ENCODE results near the gene UBR1. TPM values are rescaled to one million over a fixed set of nuclear protein-coding genes. Genes with fewer than 3 reads are reported as not detected.
"Not testable (repeated sequence)": the region's sequence is repeated elsewhere in the genome, so short reads cannot be mapped to it uniquely, and the experiment has no call there.

UBR1 gene
- polyA plus RNA-seq, 1 donor (not counting 4 experiments of a cell fraction or from before 2014, with no cell fraction given) = 17.4 TPM

- Histone ChIP-seq H3K9me1 (ENCODE audit: control insufficient read depth, extremely low read depth, insufficient read depth, low read length) (no peaks in the 10 kb centered on the region), H3K36me3 (ENCODE audit: control insufficient read depth in 2 of 2, extremely low read depth in 1 of 2, insufficient read depth in 2 of 2, low read length in 2 of 2) (peaks cover 8 to 9% of the 10 kb centered on the region in 2 experiments), H3K9ac (ENCODE audit: control insufficient read depth, extremely low read depth, insufficient read depth, low read length) (no peak overlapping the region), H3K27ac (ENCODE audit: control insufficient read depth, insufficient read depth, low read length) (no peak overlapping the region), H4K20me1 (ENCODE audit: control insufficient read depth, extremely low read depth, insufficient read depth, low read length) (no peaks in the 10 kb centered on the region), H3K4me2 (ENCODE audit: control insufficient read depth, extremely low read depth, insufficient read depth, low read depth, low read length) (no peak overlapping the region), H3K4me3 (ENCODE audit: control insufficient read depth in 2 of 3, extremely low read depth in 1 of 3, insufficient read depth in 2 of 3, low read depth in 1 of 3, low read length in 3 of 3) (no peak overlapping the region), H3K9me3 (ENCODE audit: control insufficient read depth, low read depth, low read length) (no peaks in the 10 kb centered on the region), H2AFZ (ENCODE audit: control insufficient read depth, low read length) (no peak overlapping the region), H3K27me3 (ENCODE audit: control insufficient read depth, extremely low read depth, insufficient read depth, low read length) (no peaks in the 10 kb centered on the region), H3K79me2 (ENCODE audit: control insufficient read depth, insufficient read depth, low read length) (no peaks in the 10 kb centered on the region), H3K4me1 (ENCODE audit: control insufficient read depth, extremely low read depth, insufficient read depth, low read length) (no peaks in the 10 kb centered on the region)
- FAIRE-seq = no peak
- TF ChIP-seq CTCF (optimal IDR thresholded peaks at IDR 0.05 in 1 of 3, IDR thresholded peaks at IDR 0.05 in 1 of 3, conservative IDR thresholded peaks at IDR 0.05 in 1 of 3; ENCODE audit: extremely low read depth in 1 of 3, insufficient read depth in 2 of 3, low read length in 3 of 3) = no peak
- no peak for TF ChIP-seq EZH2 (IDR thresholded peaks at IDR 0.05; ENCODE audit: low read length)
- DNase-seq (ENCODE audit: low read depth, low spot score) = no peak
- dilution Hi-C loops (cut with MboI; ENCODE audit: extremely low pct_ligation_motif_present, low sequenced_read_pairs) = no loop called here
Observed at GRCh38 chr15:43007551-43007950, 98.3 kb downstream of the UBR1 start.

- peaks cover 8 to 10% of the 10 kb centered on the region in 2 experiments for H3K36me3 ChIP-seq (ENCODE audit: control insufficient read depth in 2 of 2, extremely low read depth in 1 of 2, insufficient read depth in 2 of 2, low read length in 2 of 2)
- dilution Hi-C loops (cut with MboI; ENCODE audit: extremely low pct_ligation_motif_present, low sequenced_read_pairs) = no loop called here
Observed at GRCh38 chr15:43006991-43007390, 98.8 kb downstream of the UBR1 start.

GRCh38 chr15:43004886-43005595 lies 100.8 kb downstream of the UBR1 start:
- H3K79me2 ChIP-seq (ENCODE audit: control insufficient read depth, insufficient read depth, low read length); H2AFZ ChIP-seq (ENCODE audit: control insufficient read depth, low read length); H3K9me1 ChIP-seq (ENCODE audit: control insufficient read depth, extremely low read depth, insufficient read depth, low read length); H3K36me3 ChIP-seq (ENCODE audit: control insufficient read depth in 2 of 2, extremely low read depth in 1 of 2, insufficient read depth in 2 of 2, low read length in 2 of 2); FAIRE-seq; dilution Hi-C loops (cut with MboI; ENCODE audit: extremely low pct_ligation_motif_present, low sequenced_read_pairs); H4K20me1 ChIP-seq (ENCODE audit: control insufficient read depth, extremely low read depth, insufficient read depth, low read length); H3K9ac ChIP-seq (ENCODE audit: control insufficient read depth, extremely low read depth, insufficient read depth, low read length); H3K9me3 ChIP-seq (ENCODE audit: control insufficient read depth, low read depth, low read length); H3K4me2 ChIP-seq (ENCODE audit: control insufficient read depth, extremely low read depth, insufficient read depth, low read depth, low read length); H3K4me3 ChIP-seq (ENCODE audit: control insufficient read depth in 2 of 3, extremely low read depth in 1 of 3, insufficient read depth in 2 of 3, low read depth in 1 of 3, low read length in 3 of 3); DNase-seq (ENCODE audit: low read depth, low spot score); H3K27me3 ChIP-seq (ENCODE audit: control insufficient read depth, extremely low read depth, insufficient read depth, low read length); H3K27ac ChIP-seq (ENCODE audit: control insufficient read depth, insufficient read depth, low read length); H3K4me1 ChIP-seq (ENCODE audit: control insufficient read depth, extremely low read depth, insufficient read depth, low read length): not testable (repeated sequence)

More at GRCh38 chr15:43006991-43007390, 98.8 kb downstream of the UBR1 start:
- Histone ChIP-seq H3K9me1 (ENCODE audit: control insufficient read depth, extremely low read depth, insufficient read depth, low read length) (no peaks in the 10 kb centered on the region), H2AFZ (ENCODE audit: control insufficient read depth, low read length) (no peak overlapping the region), H3K4me2 (ENCODE audit: control insufficient read depth, extremely low read depth, insufficient read depth, low read depth, low read length) (no peak overlapping the region), H3K9ac (ENCODE audit: control insufficient read depth, extremely low read depth, insufficient read depth, low read length) (no peak overlapping the region), H3K9me3 (ENCODE audit: control insufficient read depth, low read depth, low read length) (no peaks in the 10 kb centered on the region), H3K4me1 (ENCODE audit: control insufficient read depth, extremely low read depth, insufficient read depth, low read length) (no peaks in the 10 kb centered on the region), H4K20me1 (ENCODE audit: control insufficient read depth, extremely low read depth, insufficient read depth, low read length) (no peaks in the 10 kb centered on the region), H3K27me3 (ENCODE audit: control insufficient read depth, extremely low read depth, insufficient read depth, low read length) (no peaks in the 10 kb centered on the region), H3K27ac (ENCODE audit: control insufficient read depth, insufficient read depth, low read length) (no peak overlapping the region), H3K4me3 (ENCODE audit: control insufficient read depth in 2 of 3, extremely low read depth in 1 of 3, insufficient read depth in 2 of 3, low read depth in 1 of 3, low read length in 3 of 3) (no peak overlapping the region), H3K79me2 (ENCODE audit: control insufficient read depth, insufficient read depth, low read length) (no peaks in the 10 kb centered on the region)
- FAIRE-seq = no peak
- TF ChIP-seq EZH2 (IDR thresholded peaks at IDR 0.05; ENCODE audit: low read length) (no peak), CTCF (optimal IDR thresholded peaks at IDR 0.05 in 1 of 3, IDR thresholded peaks at IDR 0.05 in 1 of 3, conservative IDR thresholded peaks at IDR 0.05 in 1 of 3; ENCODE audit: extremely low read depth in 1 of 3, insufficient read depth in 2 of 3, low read length in 3 of 3) (no peak)
- no peak for DNase-seq (ENCODE audit: low read depth, low spot score)

Measured in keratinocyte (primary cell).